ENCODE measurements around the gene VLDLR.
A peak's percentile ranks its signal among the peaks of the same experiment; 100 is the strongest.

Gene VLDLR

DNA sequence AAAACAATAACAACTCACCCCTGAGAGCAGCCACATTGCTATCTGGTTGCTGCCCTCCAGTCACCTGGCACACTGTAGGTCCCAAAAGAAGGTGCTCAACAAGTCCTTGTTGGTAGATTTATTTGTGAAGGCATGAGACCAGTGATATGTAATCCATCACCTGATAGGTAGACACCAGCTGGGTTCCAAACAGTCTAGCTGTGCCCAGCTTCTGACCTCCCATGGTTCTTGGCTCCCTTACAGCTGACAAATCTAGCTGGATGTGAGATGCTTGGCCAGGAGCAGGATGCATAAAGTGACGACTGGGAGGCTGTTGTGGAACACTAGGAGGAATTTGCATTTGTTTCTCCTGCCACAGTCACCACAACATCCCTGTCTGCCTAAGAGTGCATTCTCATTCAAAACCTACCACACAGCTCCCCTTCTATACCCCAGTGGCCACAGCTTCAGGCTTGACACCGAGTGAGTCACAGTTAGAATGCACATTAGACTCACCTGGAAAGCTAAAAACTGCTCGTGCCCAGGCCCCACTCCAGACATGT lies 7.8 kb upstream of the VLDLR start:
- Histone ChIP-seq H3K4me3 (no peak overlapping the region), H3K9me3 (ENCODE audit: low read depth, low read length) (no peaks in the 10 kb centered on the region), H3K36me3 (ENCODE audit: insufficient read depth, low read length) (no peaks in the 10 kb centered on the region), H3K9ac (ENCODE audit: insufficient read length) (no peak overlapping the region), H3K27ac (no peak overlapping the region)
- TF ChIP-seq EZH2 (IDR thresholded peaks at IDR 0.05) (no peak), FOXP2 (optimal IDR thresholded peaks at IDR 0.05; ENCODE audit: control extremely low read depth, extremely low read length, insufficient read depth) (no peak), POLR2AphosphoS5 (IDR thresholded peaks at IDR 0.05; ENCODE audit: borderline replicate concordance, low read depth, low read length) (no peak)
- no peak for DNase-seq (ENCODE audit: low read depth, low spot score)

DNA sequence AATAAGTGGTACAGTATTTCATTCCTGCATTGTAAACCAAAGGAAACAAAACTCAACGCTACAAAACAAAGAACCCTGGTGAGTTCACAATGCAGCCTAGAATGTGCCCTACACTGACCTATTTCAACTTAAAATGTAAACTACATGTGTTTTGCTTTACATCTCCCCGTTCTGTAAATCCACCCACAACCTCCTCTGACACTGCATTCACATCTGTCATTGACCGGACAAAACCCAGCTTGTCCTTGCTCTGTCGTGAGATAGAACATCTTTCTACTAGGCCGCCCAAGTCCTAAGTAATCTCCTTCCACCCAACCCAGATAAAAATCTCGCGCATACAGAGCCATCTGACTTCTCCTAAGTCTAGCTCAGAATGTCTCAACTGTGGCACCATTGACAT lies 6.1 kb upstream of the VLDLR start:
- DNase-seq (ENCODE audit: low read depth, low spot score) = no peak
- Histone ChIP-seq H3K27ac (no peak overlapping the region), H3K9ac (ENCODE audit: insufficient read length) (no peak overlapping the region), H3K4me3 (no peak overlapping the region), H3K36me3 (ENCODE audit: insufficient read depth, low read length) (no peaks in the 10 kb centered on the region), H3K9me3 (ENCODE audit: low read depth, low read length) (no peaks in the 10 kb centered on the region)
- TF ChIP-seq EZH2 (IDR thresholded peaks at IDR 0.05) = no peak

DNA sequence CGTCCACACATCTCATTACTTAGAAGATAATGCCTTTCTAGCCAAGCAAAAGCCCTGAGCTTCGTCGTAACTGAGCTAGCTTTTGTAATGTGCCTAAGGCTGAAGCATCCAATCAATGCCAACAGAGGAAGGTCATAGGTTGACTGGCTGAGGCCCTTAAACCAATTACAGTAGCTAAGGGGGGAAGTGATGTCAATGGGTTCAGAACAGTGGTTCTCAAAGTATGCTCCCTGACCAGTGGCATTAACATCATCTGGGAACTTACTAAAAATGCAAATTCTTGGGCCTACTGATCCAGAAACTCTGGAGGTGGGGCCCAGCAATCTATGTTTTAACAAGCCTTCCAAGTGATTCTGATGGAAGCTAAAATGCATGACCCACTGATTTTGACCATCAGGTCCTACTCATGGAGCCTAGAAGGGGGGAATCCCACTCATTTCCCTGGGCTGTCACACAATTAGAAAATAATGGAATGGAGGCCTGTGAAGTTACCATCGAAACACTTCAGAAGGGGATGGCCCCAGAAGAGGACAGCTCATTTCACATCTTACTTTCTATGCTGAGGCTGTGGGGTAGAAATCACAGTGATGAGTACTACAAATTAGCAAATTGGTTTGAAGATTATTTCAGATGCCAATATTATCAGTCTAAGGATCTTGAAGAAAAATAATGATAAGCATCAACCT lies 4.8 kb upstream of the VLDLR start:
- TF ChIP-seq POLR2AphosphoS5 (IDR thresholded peaks at IDR 0.05; ENCODE audit: borderline replicate concordance, low read depth, low read length) = no peak
- no peak for TF ChIP-seq FOXP2 (optimal IDR thresholded peaks at IDR 0.05; ENCODE audit: control extremely low read depth, extremely low read length, insufficient read depth)
- no peak for DNase-seq (ENCODE audit: low read depth, low spot score)
- Histone ChIP-seq H3K27ac (no peak overlapping the region), H3K36me3 (ENCODE audit: insufficient read depth, low read length) (no peaks in the 10 kb centered on the region), H3K9ac (ENCODE audit: insufficient read length) (no peak overlapping the region), H3K9me3 (ENCODE audit: low read depth, low read length) (no peaks in the 10 kb centered on the region), H3K4me3 (no peak overlapping the region)

DNA sequence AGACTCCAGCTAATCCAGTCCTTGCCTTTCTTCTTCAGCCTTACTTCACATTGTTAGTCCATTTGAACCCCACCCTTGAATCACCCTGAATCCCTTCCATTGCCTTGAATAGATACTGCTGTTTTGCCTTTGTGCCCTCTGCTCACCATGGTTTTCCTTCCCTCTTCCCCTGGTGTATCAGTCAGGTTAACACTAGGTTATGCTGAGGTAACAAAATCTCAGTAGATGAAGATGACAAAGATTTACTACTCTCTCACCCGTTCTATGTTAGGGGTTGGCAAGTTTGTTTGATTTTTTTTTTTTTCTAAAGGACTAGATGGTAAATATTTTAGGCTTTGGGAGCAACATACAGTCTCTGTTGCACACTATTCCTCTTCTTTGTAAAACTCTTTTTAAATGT lies 3.3 kb upstream of the VLDLR start:
- Histone ChIP-seq H3K27ac (no peak overlapping the region), H3K9ac (ENCODE audit: insufficient read length) (no peak overlapping the region), H3K4me3 (no peak overlapping the region), H3K36me3 (ENCODE audit: insufficient read depth, low read length) (no peaks in the 10 kb centered on the region), H3K9me3 (ENCODE audit: low read depth, low read length) (no peaks in the 10 kb centered on the region)
- DNase-seq (ENCODE audit: low read depth, low spot score) = no peak
- TF ChIP-seq POLR2AphosphoS5 (IDR thresholded peaks at IDR 0.05; ENCODE audit: borderline replicate concordance, low read depth, low read length) = no peak
- TF ChIP-seq FOXP2 (optimal IDR thresholded peaks at IDR 0.05; ENCODE audit: control extremely low read depth, extremely low read length, insufficient read depth) = no peak
- no peak for TF ChIP-seq EZH2 (IDR thresholded peaks at IDR 0.05)

DNA sequence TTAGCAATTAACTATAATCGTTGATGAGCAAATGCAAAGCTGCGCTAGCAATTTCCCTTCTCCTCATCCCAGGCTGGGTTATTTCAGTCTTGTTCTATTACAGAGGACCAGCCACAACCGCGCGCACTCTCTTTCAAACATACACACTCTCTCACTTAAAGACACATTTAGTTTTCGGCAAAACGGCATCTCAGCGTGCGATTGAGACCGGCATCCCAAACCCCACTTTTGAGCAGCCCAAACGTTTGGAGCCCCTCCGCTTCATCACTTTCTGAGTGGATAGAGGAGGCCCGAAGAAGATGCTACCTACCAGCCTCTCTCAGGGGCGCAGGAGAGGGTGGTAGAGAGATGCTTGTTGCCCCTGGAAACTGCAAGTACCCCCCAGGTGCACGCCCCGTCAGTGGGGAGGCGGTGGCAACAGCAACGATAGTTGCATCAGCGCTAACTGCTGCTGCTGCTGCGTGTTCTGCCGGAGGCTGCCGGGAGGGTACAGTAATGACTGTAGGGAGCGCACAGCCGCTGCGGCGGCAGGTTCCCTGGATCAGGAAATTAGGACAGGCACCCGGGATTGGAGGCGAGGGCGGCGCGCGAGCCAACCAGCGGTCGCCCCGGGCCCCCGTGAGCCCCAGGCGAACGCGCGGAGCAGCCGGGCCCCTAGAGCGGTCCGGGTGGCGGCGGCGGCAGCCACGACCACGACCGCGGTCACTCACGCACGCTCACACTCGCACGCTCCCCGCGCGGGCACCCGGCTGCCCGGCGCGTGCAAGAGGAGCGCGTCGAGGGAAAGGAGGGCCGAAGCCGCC lies 467 bp upstream of the VLDLR start:
- Histone ChIP-seq H3K36me3 (ENCODE audit: insufficient read depth, low read length) (no peaks in the 10 kb centered on the region), H3K9me3 (ENCODE audit: low read depth, low read length) (no peaks in the 10 kb centered on the region), H3K4me3 (peak overlapping the region; percentile 92), H3K9ac (ENCODE audit: insufficient read length) (peak overlapping the region; percentile 43), H3K27ac (no peak overlapping the region)
- DNase-seq (ENCODE audit: low read depth, low spot score) = peak; percentile 14
- no peak for TF ChIP-seq POLR2AphosphoS5 (IDR thresholded peaks at IDR 0.05; ENCODE audit: borderline replicate concordance, low read depth, low read length)
- TF ChIP-seq FOXP2 (optimal IDR thresholded peaks at IDR 0.05; ENCODE audit: control extremely low read depth, extremely low read length, insufficient read depth) = peak; percentile 4

DNA sequence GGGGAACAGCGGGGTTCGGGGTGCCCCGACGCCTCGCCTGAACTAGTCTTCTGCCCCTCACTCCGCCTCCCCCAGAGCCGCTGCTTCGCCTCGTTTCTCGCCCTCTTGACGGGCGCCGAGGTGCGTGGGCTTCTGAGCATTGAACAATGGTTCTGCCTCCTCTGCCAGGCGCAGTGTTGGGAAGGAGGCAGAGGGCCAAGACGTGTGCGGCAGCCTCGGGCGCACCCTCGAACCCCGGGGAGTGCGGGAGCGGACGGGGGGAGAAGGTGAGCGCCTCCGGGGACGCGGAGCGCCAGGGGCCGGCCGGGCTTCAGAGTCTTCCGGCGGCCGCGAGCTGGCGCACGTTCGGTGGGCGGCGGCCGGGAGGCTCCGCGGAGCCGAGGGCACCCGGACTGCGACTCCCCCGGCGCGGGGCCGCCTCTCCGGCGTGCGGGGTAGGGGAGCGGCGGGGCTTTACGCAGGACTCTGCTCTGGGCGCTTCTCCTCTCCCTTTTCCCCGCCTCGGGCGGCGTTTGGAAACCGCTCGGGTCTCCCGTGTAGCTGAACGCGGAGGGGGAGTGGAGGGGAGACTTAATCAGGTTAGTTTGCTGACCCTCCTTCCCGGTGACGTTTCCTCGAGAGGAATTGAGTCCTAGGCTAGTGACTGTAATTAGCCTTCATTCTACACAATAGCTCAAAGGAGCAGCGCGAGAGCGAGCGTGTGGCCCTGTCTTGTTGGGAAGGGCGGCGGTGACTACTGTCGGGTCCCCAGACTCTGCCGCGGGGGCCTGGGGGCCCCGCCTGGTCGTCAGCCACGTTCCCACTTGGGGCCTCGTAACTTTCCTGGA lies 1.1 kb downstream of the VLDLR start:
- Histone ChIP-seq H3K36me3 (ENCODE audit: insufficient read depth, low read length) (no peaks in the 10 kb centered on the region), H3K27ac (no peak overlapping the region), H3K4me3 (peak overlapping the region; percentile 92), H3K9me3 (ENCODE audit: low read depth, low read length) (no peaks in the 10 kb centered on the region), H3K9ac (ENCODE audit: insufficient read length) (peak overlapping the region; percentile 65)
- TF ChIP-seq EZH2 (IDR thresholded peaks at IDR 0.05) = no peak
- no peak for TF ChIP-seq FOXP2 (optimal IDR thresholded peaks at IDR 0.05; ENCODE audit: control extremely low read depth, extremely low read length, insufficient read depth)
- no peak for TF ChIP-seq POLR2AphosphoS5 (IDR thresholded peaks at IDR 0.05; ENCODE audit: borderline replicate concordance, low read depth, low read length)
- DNase-seq (ENCODE audit: low read depth, low spot score) = no peak

DNA sequence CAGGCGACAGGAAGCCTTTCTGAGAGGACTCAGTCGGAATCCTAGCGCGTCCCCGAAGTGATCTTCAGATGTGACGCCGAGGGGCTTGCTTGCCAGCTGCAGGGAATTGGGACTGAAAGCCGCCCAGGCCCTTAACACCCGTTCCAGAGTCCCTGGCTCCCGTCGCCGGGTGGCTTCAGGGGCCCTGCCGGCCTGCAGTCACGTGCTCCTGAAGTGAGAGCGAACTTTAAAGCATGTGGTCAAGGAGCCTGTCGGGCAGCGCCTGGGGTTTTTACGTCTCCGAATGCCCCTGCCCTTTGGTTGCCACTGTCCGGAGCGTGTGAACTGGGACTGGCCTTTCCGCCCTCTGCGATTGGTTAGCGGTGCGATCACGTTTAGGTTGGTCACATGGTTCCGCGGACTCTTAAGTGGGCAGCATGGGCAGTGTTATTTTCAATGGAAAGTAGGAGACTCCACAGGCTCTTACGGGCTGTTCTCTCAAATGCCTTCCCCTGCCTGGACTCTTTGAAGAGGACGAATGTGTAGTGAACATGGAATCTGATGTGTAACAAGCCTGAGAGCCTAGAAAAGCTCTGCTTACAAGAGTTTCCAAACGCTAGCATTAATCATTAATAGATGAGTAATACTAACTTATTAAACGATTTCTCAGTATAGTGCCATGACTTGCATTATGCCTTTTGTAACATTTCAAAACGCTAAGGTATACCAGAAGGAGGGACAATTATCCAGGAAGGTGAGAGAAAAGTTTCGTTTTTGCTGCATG lies 1.9 kb downstream of the VLDLR start:
- Histone ChIP-seq H3K27ac (no peak overlapping the region), H3K9ac (ENCODE audit: insufficient read length) (peak overlapping the region; percentile 65), H3K9me3 (ENCODE audit: low read depth, low read length) (no peaks in the 10 kb centered on the region), H3K4me3 (peak overlapping the region; percentile 92), H3K36me3 (ENCODE audit: insufficient read depth, low read length) (no peaks in the 10 kb centered on the region)
- no peak for DNase-seq (ENCODE audit: low read depth, low spot score)
- TF ChIP-seq FOXP2 (optimal IDR thresholded peaks at IDR 0.05; ENCODE audit: control extremely low read depth, extremely low read length, insufficient read depth) = no peak
- no peak for TF ChIP-seq POLR2AphosphoS5 (IDR thresholded peaks at IDR 0.05; ENCODE audit: borderline replicate concordance, low read depth, low read length)

Measured in SK-N-MC (cell line).